Upper lobe of left lung (tissue), 4 donors: ENCODE results near the gene PEA15.

ENCODE experiments used
- CTCF ChIP-seq, 6 experiments: fragments of 450-650 bp in 4 of 6; fragments of 200-600 bp in 2 of 6; sonication (generic) in 2 of 6; IDR thresholded peaks; one replicate each; pipeline ENCODE4 v1.5.1; 2016 to 2019; ENCODE audit warnings: antibody characterized with exemption in 6 of 6
- EP300 ChIP-seq, 4 donors: sonication (generic); formaldehyde crosslinking; IDR thresholded peaks; one replicate each; pipeline ENCODE4 v1.5.1; 2017; ENCODE audit warnings: antibody characterized with exemption in 4 of 4, control low read depth in 2 of 4
- POLR2A ChIP-seq, 4 donors: fragments of 450-650 bp; IDR thresholded peaks; one replicate each; pipeline ENCODE4 v1.5.1; 2016 to 2017; ENCODE audit warnings: antibody characterized with exemption in 4 of 4, mild to moderate bottlenecking in 2 of 4
- POLR2AphosphoS5 ChIP-seq, 2 donors: sonication (generic); formaldehyde crosslinking; IDR thresholded peaks; one replicate each; pipeline ENCODE4 v1.5.1; 2017; ENCODE audit warnings: antibody characterized with exemption in 2 of 2

GRCh38 chr1:160159846-160160245, 45.3 kb upstream of the PEA15 start:
- no peak for TF ChIP-seq CTCF (IDR thresholded peaks at IDR 0.05)
- peak in 2 of 4 donors; percentile 16 to 66 for TF ChIP-seq EP300 (IDR thresholded peaks at IDR 0.05)
- TF ChIP-seq POLR2A (IDR thresholded peaks at IDR 0.05) = no peak
- no peak for TF ChIP-seq POLR2AphosphoS5 (IDR thresholded peaks at IDR 0.05)
